DMS53 treated with DMSO at 0.1 percent for 48 hours (cell line): ENCODE results near the gene SCAMP2.

Experiments
- DNase-seq: peaks from one replicate; lab custom pipeline; 2025; ENCODE audit not compliant: unreplicated experiment; lab: John Stamatoyannopoulos, UW

Gene SCAMP2

GRCh38 chr15:74799255-74799855 is 73.8 kb downstream of the SCAMP2 start:
- DNase-seq, result no peak

- no peak for DNase-seq
Observed at GRCh38 chr15:74798388-74799254, 74.5 kb downstream of the SCAMP2 start.

GRCh38 chr15:74795966-74796625 is 77.1 kb downstream of the SCAMP2 start:
- DNase-seq, result no peak

GRCh38 chr15:74794970-74795349 is 78.2 kb downstream of the SCAMP2 start:
- no peak for DNase-seq

- DNase-seq, result no peak
Observed at GRCh38 chr15:74794248-74794969, 78.8 kb downstream of the SCAMP2 start.
